WTC11 (cell line): ENCODE data around the gene PFDN1.

ENCODE experiments used
- ATF2 ChIP-seq: sonication (generic); formaldehyde crosslinking; IDR thresholded peaks from 2 replicates; pipeline ENCODE4 v1.8.1; 2022; ENCODE audit warnings: low read depth, missing genetic modification reagents, borderline replicate concordance
- CDX4 ChIP-seq: fragments of 250-450 bp; sonication (Bioruptor Pico); IDR thresholded peaks from 2 replicates; pipeline ENCODE4 v1.9.0; 2021; ENCODE audit warnings: moderate library complexity, mild to moderate bottlenecking, inconsistent platforms, borderline replicate concordance
- CREB1 ChIP-seq: sonication (generic); formaldehyde crosslinking; IDR thresholded peaks from 2 replicates; pipeline ENCODE4 v1.8.0; 2023; ENCODE audit warnings: mild to moderate bottlenecking, missing genetic modification reagents
- ZMAT4 ChIP-seq: fragments of 250-450 bp; sonication (Bioruptor Pico); IDR thresholded peaks from 2 replicates; pipeline ENCODE4 v1.9.0; 2021; ENCODE audit warnings: mild to moderate bottlenecking

- TF ChIP-seq CDX4 (CRISPR knock-in tag): no peak
- no peak for TF ChIP-seq ZMAT4 (CRISPR knock-in tag)
- no peak for TF ChIP-seq CREB1 (CRISPR knock-in tag)
- no peak for TF ChIP-seq ATF2
These were observed 83.6 kb downstream of the PFDN1 start for GRCh38 chr5:140219068-140219991.
